ENCODE results near the gene ULK3.
A peak's percentile ranks its signal among the peaks of the same experiment; 100 is the strongest.

ULK3 gene

DNA sequence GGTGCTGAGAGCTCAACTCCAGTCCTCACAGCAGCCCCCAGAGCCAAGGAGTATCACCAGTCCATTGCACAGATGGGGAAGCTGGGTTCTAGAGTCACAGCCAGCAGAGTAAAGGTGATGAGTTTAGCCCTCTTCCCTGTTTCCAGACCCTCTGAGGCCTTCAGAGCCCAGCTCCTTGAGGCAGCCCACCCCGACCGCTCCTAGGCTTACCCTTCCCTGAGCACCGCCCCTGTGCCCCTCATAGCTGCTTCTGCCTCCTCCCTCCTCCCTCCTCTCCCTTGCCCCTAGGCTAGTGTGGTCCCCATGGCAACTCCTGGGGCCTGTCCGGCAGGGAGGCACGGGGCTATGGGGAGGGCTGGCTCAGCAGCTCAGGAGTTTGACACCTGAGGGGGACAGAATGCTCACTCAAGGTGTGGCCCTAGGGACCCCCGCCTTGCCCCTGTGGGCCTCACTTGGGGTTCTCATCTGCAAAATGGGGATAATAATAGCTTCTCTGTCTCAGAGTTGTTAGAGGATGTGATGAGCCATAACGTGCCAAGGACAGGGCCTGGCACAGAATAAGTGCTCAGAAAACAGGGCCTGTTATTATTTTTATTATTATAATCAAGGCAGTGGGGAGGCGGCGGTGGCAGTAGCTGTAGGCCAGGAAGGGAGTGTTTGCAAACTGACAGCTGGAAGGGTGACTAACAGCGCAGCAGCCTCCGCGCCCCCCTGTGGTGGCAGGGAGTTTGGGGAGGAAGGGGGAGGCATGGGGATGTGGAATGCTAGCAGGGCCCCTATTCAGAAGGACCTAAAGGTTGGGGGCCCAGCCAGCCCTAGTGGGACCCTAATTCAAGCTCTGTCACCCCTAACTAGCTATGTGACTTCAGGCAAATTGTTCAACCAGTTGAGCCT, 49.6 kb downstream of the ULK3 start:
- H4K20me1 ChIP-seq (ENCODE audit: control insufficient read depth, insufficient read depth, low read depth, low read length) = peaks cover 34% of the 10 kb centered on the region
- H3K9me2 ChIP-seq (replicated peaks; ENCODE audit: control insufficient read depth, low read length) = no peaks in the 10 kb centered on the region
- H3K27ac ChIP-seq (ENCODE audit: low read depth, low read length) = peak overlapping the region; percentile 99
- no peak for TF ChIP-seq EZH2phosphoT487 (IDR thresholded peaks at IDR 0.05; ENCODE audit: borderline replicate concordance, low read length)
- TF ChIP-seq CTCF (IDR thresholded peaks at IDR 0.05; ENCODE audit: low read depth, low read length, poor library complexity, severe bottlenecking) = peak; percentile 74
- H3K9me3 ChIP-seq (ENCODE audit: control insufficient read depth, insufficient read depth, low read length) = no peaks in the 10 kb centered on the region
- peaks cover 85% of the 10 kb centered on the region for H3K36me3 ChIP-seq (ENCODE audit: control insufficient read depth, low read length)
- no peaks in the 10 kb centered on the region for H3K27me3 ChIP-seq (ENCODE audit: control insufficient read depth, low read length)
- H3K79me2 ChIP-seq (ENCODE audit: control insufficient read depth, low read length) = peaks cover 100% of the 10 kb centered on the region
- peak overlapping the region; percentile 100 for H3K4me2 ChIP-seq (ENCODE audit: low read length)
- peaks cover 95% of the 10 kb centered on the region for H3K4me1 ChIP-seq (ENCODE audit: control insufficient read depth, low read length)
- H3F3A ChIP-seq (ENCODE audit: control insufficient read depth, insufficient read depth) = peaks cover 36% of the 10 kb centered on the region
- peak overlapping the region; percentile 98; the same call in 1 of the 2 replicates for H3K4me3 ChIP-seq (ENCODE audit: low read length)

GRCh38 chr15:74792227-74793016, 50.5 kb downstream of the ULK3 start:
- Histone ChIP-seq H3K9me2 (replicated peaks; ENCODE audit: control insufficient read depth, low read length) (no peaks in the 10 kb centered on the region), H3K4me2 (ENCODE audit: low read length) (peak overlapping the region; percentile 100), H3K79me2 (ENCODE audit: control insufficient read depth, low read length) (peaks cover 95% of the 10 kb centered on the region), H3K36me3 (ENCODE audit: control insufficient read depth, low read length) (peaks cover 81% of the 10 kb centered on the region), H3K4me3 (ENCODE audit: low read length) (peak overlapping the region; percentile 98), H3K4me1 (ENCODE audit: control insufficient read depth, low read length) (peaks cover 94% of the 10 kb centered on the region), H3F3A (ENCODE audit: control insufficient read depth, insufficient read depth) (peaks cover 44% of the 10 kb centered on the region), H4K20me1 (ENCODE audit: control insufficient read depth, insufficient read depth, low read depth, low read length) (peaks cover 34% of the 10 kb centered on the region), H3K27me3 (ENCODE audit: control insufficient read depth, low read length) (no peaks in the 10 kb centered on the region), H3K27ac (ENCODE audit: low read depth, low read length) (peak overlapping the region; percentile 99), H3K9me3 (ENCODE audit: control insufficient read depth, insufficient read depth, low read length) (no peaks in the 10 kb centered on the region)
- TF ChIP-seq EZH2phosphoT487 (IDR thresholded peaks at IDR 0.05; ENCODE audit: borderline replicate concordance, low read length) (no peak), CTCF (IDR thresholded peaks at IDR 0.05; ENCODE audit: low read depth, low read length, poor library complexity, severe bottlenecking) (no peak)

- no peaks in the 10 kb centered on the region for H3K9me2 ChIP-seq (replicated peaks; ENCODE audit: control insufficient read depth, low read length)
- H3K4me2 ChIP-seq (ENCODE audit: low read length) = peak overlapping the region; percentile 100
- peak overlapping the region; percentile 98 for H3K4me3 ChIP-seq (ENCODE audit: low read length)
- H3K79me2 ChIP-seq (ENCODE audit: control insufficient read depth, low read length) = peaks cover 93% of the 10 kb centered on the region
- TF ChIP-seq CTCF (IDR thresholded peaks at IDR 0.05; ENCODE audit: low read depth, low read length, poor library complexity, severe bottlenecking) = no peak
- peaks cover 95% of the 10 kb centered on the region for H3K4me1 ChIP-seq (ENCODE audit: control insufficient read depth, low read length)
- no peaks in the 10 kb centered on the region for H3K9me3 ChIP-seq (ENCODE audit: control insufficient read depth, insufficient read depth, low read length)
- peaks cover 34% of the 10 kb centered on the region for H4K20me1 ChIP-seq (ENCODE audit: control insufficient read depth, insufficient read depth, low read depth, low read length)
- H3K27me3 ChIP-seq (ENCODE audit: control insufficient read depth, low read length) = no peaks in the 10 kb centered on the region
- H3K36me3 ChIP-seq (ENCODE audit: control insufficient read depth, low read length) = peaks cover 85% of the 10 kb centered on the region
- H3K27ac ChIP-seq (ENCODE audit: low read depth, low read length) = peak overlapping the region; percentile 99
- peaks cover 50% of the 10 kb centered on the region for H3F3A ChIP-seq (ENCODE audit: control insufficient read depth, insufficient read depth)
Observed at GRCh38 chr15:74791667-74792066, 51.3 kb downstream of the ULK3 start.
